ENCODE data around the gene DMXL1. TPM values are rescaled to one million over a fixed set of nuclear protein-coding genes. Genes with fewer than 3 reads are reported as not detected.

Gene DMXL1
- polyA plus RNA-seq, 1 of the 3 experiments (the other 2 are of a cell fraction): 6.6 TPM

- TF ChIP-seq RFX5 (IDR thresholded peaks at IDR 0.05; ENCODE audit: low read length) (no peak), FOXJ3 (CRISPR knock-in tag; IDR thresholded peaks at IDR 0.05) (no peak), EP300 (IDR thresholded peaks at IDR 0.05; ENCODE audit: borderline replicate concordance in 1 of 2, low read depth in 1 of 2, low read length in 1 of 2) (no peak), EZH2phosphoT487 (IDR thresholded peaks at IDR 0.05; ENCODE audit: borderline replicate concordance, low read depth) (no peak), REST (IDR thresholded peaks at IDR 0.05; ENCODE audit: low read depth, low read length) (no peak), FOSL2 (IDR thresholded peaks at IDR 0.05; ENCODE audit: borderline replicate concordance, low read depth) (no peak), FOXM1 (IDR thresholded peaks at IDR 0.05; ENCODE audit: low read depth) (no peak)
Measured at GRCh38 chr5:119080936-119081335, 10.0 kb downstream of the DMXL1 start (continued).

GRCh38 chr5:119082691-119083090 is 11.8 kb downstream of the DMXL1 start:
- H3K27ac ChIP-seq (ENCODE audit: low read depth in 2 of 2, low read length in 1 of 2): no peak overlapping the region
- H3K4me3 ChIP-seq (ENCODE audit: low read depth in 2 of 2, low read length in 1 of 2): no peak overlapping the region
- H3K9me2 ChIP-seq: no peaks in the 10 kb centered on the region
- no peak overlapping the region for H2AFZ ChIP-seq (ENCODE audit: low read depth)
- peaks cover 9% of the 10 kb centered on the region in 2 experiments; a peak in 3 of 4 replicates for H3K4me1 ChIP-seq (ENCODE audit: control insufficient read depth in 1 of 2, insufficient read depth in 2 of 2, low read depth in 1 of 2, low read length in 1 of 2)
- H3K36me3 ChIP-seq (replicated peaks in 1 of 2; ENCODE audit: control insufficient read depth in 1 of 2, insufficient read depth in 2 of 2, low read length in 1 of 2): no peaks in the 10 kb centered on the region
- CTCF ChIA-PET: no interaction called here
- no peak for DNase-seq
- peaks cover 7% of the 10 kb centered on the region for H3F3A ChIP-seq (replicated peaks; ENCODE audit: insufficient read depth)
- 77% methylated on average over 3 of the region's 3 CpGs for WGBS (ENCODE audit: low lambda C conversion rate)
- no peak for TF ChIP-seq MXI1 (IDR thresholded peaks at IDR 0.05; ENCODE audit: low read depth, low read length)
- TF ChIP-seq SIN3A (IDR thresholded peaks at IDR 0.05; ENCODE audit: borderline replicate concordance, low read depth, low read length): no peak
- no peak for TF ChIP-seq FOXM1 (IDR thresholded peaks at IDR 0.05; ENCODE audit: low read depth)
- TF ChIP-seq NFIC (IDR thresholded peaks at IDR 0.05; ENCODE audit: borderline replicate concordance): no peak
- TF ChIP-seq USF2 (IDR thresholded peaks at IDR 0.05; ENCODE audit: borderline replicate concordance, low read depth, low read length): no peak
- TF ChIP-seq SMC3 (IDR thresholded peaks at IDR 0.05; ENCODE audit: low read depth, low read length): no peak
- TF ChIP-seq ZBTB33 (IDR thresholded peaks at IDR 0.05; ENCODE audit: borderline replicate concordance, low read depth): no peak
- TF ChIP-seq CHD2 (IDR thresholded peaks at IDR 0.05; ENCODE audit: low read length, partially characterized antibody): no peak
- TF ChIP-seq GABPA (IDR thresholded peaks at IDR 0.05; ENCODE audit: low read depth): no peak
- TF ChIP-seq GATA2 (CRISPR knock-in tag; IDR thresholded peaks at IDR 0.05): no peak
- peaks cover 68% of the 10 kb centered on the region for H3K79me2 ChIP-seq (ENCODE audit: insufficient read depth)
- H3K4me2 ChIP-seq: no peak overlapping the region
- POLR2A ChIA-PET: no interaction called here
- H3K27me3 ChIP-seq (ENCODE audit: insufficient read depth): no peaks in the 10 kb centered on the region
- no peaks in the 10 kb centered on the region for H4K20me1 ChIP-seq (ENCODE audit: insufficient read depth)
- no peak overlapping the region for H3K9ac ChIP-seq
- no peaks in the 10 kb centered on the region for H3K9me3 ChIP-seq
